HEK293 (cell line): ENCODE data around the gene LGALS1.

Experiments used
- CTCF ChIA-PET: fragments of 350-600 bp; formaldehyde crosslinking; extraction: SDS; loops from one replicate; lab custom pipeline; 2021; ENCODE audit warnings: antibody characterized with exemption; lab: Yijun Ruan, JAX
- POLR2A ChIA-PET: fragments of 300-600 bp; formaldehyde crosslinking; extraction: SDS; loops from one replicate; lab custom pipeline; 2020; ENCODE audit warnings: antibody characterized with exemption, inconsistent platforms; lab: Yijun Ruan, JAX
- H3K27ac ChIP-seq: fragments of 200-500 bp; sonication (Bioruptor generic); 2 replicates; pipeline ENCODE4 v1.5.1; 2014; ENCODE audit warnings: low read depth, low read length, control low read depth, inconsistent platforms; ENCODE audit errors: extremely low read depth
- H3K36me3 ChIP-seq, 2 experiments: fragments of 200-500 bp in 1 of 2; sonication (Bioruptor generic) in 1 of 2; 1 replicate in 1 of 2; 2 replicates in 1 of 2; pipeline ENCODE4 v1.5.1; 2014 to 2017; ENCODE audit warnings: inconsistent platforms in 2 of 2, low read length in 2 of 2; ENCODE audit not compliant: control insufficient read depth in 2 of 2, insufficient read depth in 1 of 2
- H3K4me1 ChIP-seq: fragments of 200-500 bp; sonication (Bioruptor generic); 2 replicates; pipeline ENCODE4 v1.5.1; 2014; ENCODE audit warnings: mild to moderate bottlenecking, low read length, inconsistent platforms; ENCODE audit not compliant: control insufficient read depth, insufficient read depth
- H3K4me3 ChIP-seq: 2 replicates; pipeline ENCODE4 v1.5.1; 2011; ENCODE audit warnings: low read depth, mild to moderate bottlenecking, control low read depth, low read length, moderate library complexity
- H3K9me3 ChIP-seq: fragments of 200-500 bp; sonication (Bioruptor generic); 2 replicates; pipeline ENCODE4 v1.5.1; 2014; ENCODE audit warnings: low read depth, low read length, inconsistent platforms; ENCODE audit not compliant: control insufficient read depth, insufficient read depth
- BCL11B ChIP-seq: fragments of 450-650 bp; formaldehyde crosslinking; IDR thresholded peaks from 2 replicates; pipeline ENCODE4 v1.5.1; 2016; ENCODE audit warnings: low read depth, missing biosample characterization, missing genetic modification characterization
- FEZF1 ChIP-seq: fragments of 450-650 bp; formaldehyde crosslinking; IDR thresholded peaks from 2 replicates; pipeline ENCODE4 v1.5.1; 2016; ENCODE audit warnings: missing biosample characterization, missing genetic modification characterization
- PRDM6 ChIP-seq: fragments of 450-650 bp; formaldehyde crosslinking; IDR thresholded peaks from 2 replicates; pipeline ENCODE4 v1.5.1; 2017; ENCODE audit warnings: missing biosample characterization, missing genetic modification characterization
- REPIN1 ChIP-seq: fragments of 450-650 bp; formaldehyde crosslinking; IDR thresholded peaks from 2 replicates; pipeline ENCODE4 v1.5.1; 2017; ENCODE audit warnings: missing biosample characterization, missing genetic modification characterization, low read depth
- SCRT2 ChIP-seq: fragments of 450-650 bp; formaldehyde crosslinking; IDR thresholded peaks from 2 replicates; pipeline ENCODE4 v1.5.1; 2016; ENCODE audit warnings: missing biosample characterization, missing genetic modification characterization
- ZBTB17 ChIP-seq: fragments of 450-650 bp; formaldehyde crosslinking; IDR thresholded peaks from 2 replicates; pipeline ENCODE4 v1.5.1; 2016; ENCODE audit warnings: missing biosample characterization, missing genetic modification characterization
- ZEB2 ChIP-seq: fragments of 450-650 bp; formaldehyde crosslinking; IDR thresholded peaks from 2 replicates; pipeline ENCODE4 v1.5.1; 2016; ENCODE audit warnings: missing biosample characterization, missing genetic modification characterization
- ZIC2 ChIP-seq: fragments of 450-650 bp; formaldehyde crosslinking; IDR thresholded peaks from 2 replicates; pipeline ENCODE4 v1.5.1; 2016; ENCODE audit warnings: missing biosample characterization, missing genetic modification characterization
- ZNF184 ChIP-seq: fragments of 450-650 bp; IDR thresholded peaks from 2 replicates; pipeline ENCODE4 v1.5.1; 2018; ENCODE audit warnings: missing biosample characterization, mild to moderate bottlenecking, missing genetic modification characterization
- ZNF324 ChIP-seq: fragments of 450-650 bp; formaldehyde crosslinking; IDR thresholded peaks from 2 replicates; pipeline ENCODE4 v1.5.1; 2016; ENCODE audit warnings: missing biosample characterization, missing genetic modification characterization
- ZNF341 ChIP-seq: fragments of 450-650 bp; formaldehyde crosslinking; IDR thresholded peaks from 2 replicates; pipeline ENCODE4; 2016; ENCODE audit warnings: low read depth, missing biosample characterization, missing genetic modification characterization
- ZNF354C ChIP-seq: fragments of 450-650 bp; formaldehyde crosslinking; IDR thresholded peaks from 2 replicates; pipeline ENCODE4 v1.5.1; 2016; ENCODE audit warnings: missing biosample characterization, missing genetic modification characterization, low read depth, borderline replicate concordance
- ZNF391 ChIP-seq: fragments of 450-650 bp; formaldehyde crosslinking; IDR thresholded peaks from 2 replicates; pipeline ENCODE4 v1.5.1; 2016; ENCODE audit warnings: low read depth, missing biosample characterization, missing genetic modification characterization, borderline replicate concordance
- ZNF501 ChIP-seq: fragments of 450-650 bp; formaldehyde crosslinking; IDR thresholded peaks from 2 replicates; pipeline ENCODE4 v1.5.1; 2016; ENCODE audit warnings: missing biosample characterization, missing genetic modification characterization
- ZNF548 ChIP-seq: fragments of 450-650 bp; formaldehyde crosslinking; IDR thresholded peaks from 2 replicates; pipeline ENCODE4 v1.5.1; 2016; ENCODE audit warnings: missing biosample characterization, missing genetic modification characterization
- ZNF600 ChIP-seq: fragments of 450-650 bp; formaldehyde crosslinking; IDR thresholded peaks from 2 replicates; pipeline ENCODE4 v1.5.1; 2016; ENCODE audit warnings: missing biosample characterization, missing genetic modification characterization
- TF ChIP-seq, protein P1 (sequence below): fragments of 450-650 bp; formaldehyde crosslinking; IDR thresholded peaks from 2 replicates; pipeline ENCODE4 v1.5.1; 2017; ENCODE audit warnings: missing biosample characterization, missing genetic modification characterization

The LGALS1 gene

DNA sequence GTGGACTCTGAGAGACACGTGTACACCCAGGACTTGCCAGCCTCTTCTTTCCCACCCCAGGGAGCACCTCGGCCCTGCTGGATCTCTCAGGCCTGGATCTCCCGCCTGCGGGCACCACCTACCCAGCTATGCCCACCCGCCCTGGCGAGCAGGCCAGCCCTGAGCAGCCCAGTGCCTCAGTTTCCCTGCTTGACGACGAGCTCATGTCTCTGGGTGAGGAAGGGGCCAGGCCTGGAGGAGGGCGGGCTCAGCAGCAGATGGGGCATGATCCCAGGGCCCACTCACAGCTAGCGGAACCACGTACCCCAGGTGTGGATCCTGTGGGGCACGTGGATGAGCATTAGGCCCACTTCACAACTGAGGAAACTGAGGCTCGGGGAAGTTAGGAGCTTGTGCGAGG is 49.7 kb upstream of the LGALS1 start (continued):
- TF ChIP-seq ZNF324 (tag by site-specific recombination), result no peak
- TF ChIP-seq, all 188 proteins: peak for 0

GRCh38 chr22:37626144-37626543 is 49.3 kb upstream of the LGALS1 start:
- POLR2A ChIA-PET, result interaction anchor here (1.4 to 1.9 kb wide), 2 partner anchors 12 to 32 kb away, joined by 4 to 5 read pairs; partner anchors contain the start of gene PDXP
- no peak overlapping the region for H3K27ac ChIP-seq
- TF ChIP-seq ZNF600 (tag by site-specific recombination) (peak; percentile 47; the same call in 1 of the 2 replicates), ZNF548 (tag by site-specific recombination) (no peak), ZIC2 (tag by site-specific recombination) (peak; percentile 90), ZNF184 (tag by site-specific recombination) (no peak), BCL11B (tag by site-specific recombination) (no peak), ZNF501 (tag by site-specific recombination) (no peak), ZBTB17 (tag by site-specific recombination) (0 out of 2 replicates have a peak, but pooled peaks have one; percentile 14), ZNF341 (tag by site-specific recombination) (no peak), REPIN1 (tag by site-specific recombination) (no peak), ZNF354C (tag by site-specific recombination) (no peak), ZNF391 (tag by site-specific recombination) (no peak), FEZF1 (tag by site-specific recombination) (no peak), SCRT2 (tag by site-specific recombination) (peak; percentile 59; the same call in 1 of the 2 replicates)
- TF ChIP-seq, protein P1, sequence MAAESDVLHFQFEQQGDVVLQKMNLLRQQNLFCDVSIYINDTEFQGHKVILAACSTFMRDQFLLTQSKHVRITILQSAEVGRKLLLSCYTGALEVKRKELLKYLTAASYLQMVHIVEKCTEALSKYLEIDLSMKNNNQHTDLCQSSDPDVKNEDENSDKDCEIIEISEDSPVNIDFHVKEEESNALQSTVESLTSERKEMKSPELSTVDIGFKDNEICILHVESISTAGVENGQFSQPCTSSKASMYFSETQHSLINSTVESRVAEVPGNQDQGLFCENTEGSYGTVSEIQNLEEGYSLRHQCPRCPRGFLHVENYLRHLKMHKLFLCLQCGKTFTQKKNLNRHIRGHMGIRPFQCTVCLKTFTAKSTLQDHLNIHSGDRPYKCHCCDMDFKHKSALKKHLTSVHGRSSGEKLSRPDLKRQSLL, result peak; percentile 73
- TF ChIP-seq, all 188 proteins: peak for 5
- Histone ChIP-seq H3K4me1 (no peaks in the 10 kb centered on the region), H3K4me3 (no peak overlapping the region), H3K9me3 (no peaks in the 10 kb centered on the region), H3K36me3 (peaks cover 12 to 86% of the 10 kb centered on the region in 2 experiments; a peak in 2 of 3 replicates)
- CTCF ChIA-PET, result interaction anchor here (0.7 to 10.4 kb wide), 7 partner anchors 8 to 237 kb away, joined by 3 to 107 read pairs (median 4); no protein-coding TSS in a partner anchor

DNA sequence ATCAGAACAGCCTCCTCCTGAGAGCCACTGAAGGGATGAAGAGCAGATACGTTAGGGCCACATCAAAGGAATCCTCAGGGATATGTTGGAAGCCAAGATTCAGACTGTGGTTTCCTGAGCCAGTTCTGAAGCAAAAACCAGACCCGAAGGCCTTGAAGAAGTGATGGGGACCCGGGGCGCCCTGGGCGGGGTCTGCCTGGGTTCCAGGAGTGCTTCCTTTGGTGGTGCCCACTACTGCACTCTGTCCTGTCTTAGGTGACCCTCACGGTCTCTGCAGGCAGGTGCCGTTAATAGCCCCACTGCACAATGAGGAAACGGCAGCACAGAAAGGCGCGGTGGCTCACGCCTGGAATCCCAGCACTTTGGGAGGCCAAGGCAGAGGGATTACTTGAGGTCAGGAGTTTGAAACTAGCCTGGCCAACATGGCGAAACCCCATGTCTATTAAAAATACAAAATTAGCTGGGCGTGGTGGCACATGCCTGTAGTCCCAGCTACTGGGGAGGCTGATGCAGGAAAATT is 48.8 kb upstream of the LGALS1 start:
- TF ChIP-seq ZIC2 (tag by site-specific recombination) (peak; percentile 2; the same call in 1 of the 2 replicates), ZEB2 (tag by site-specific recombination) (no peak), PRDM6 (tag by site-specific recombination) (no peak)
- Histone ChIP-seq H3K36me3 (peaks cover 12 to 86% of the 10 kb centered on the region in 2 experiments; a peak in 2 of 3 replicates), H3K4me1 (no peaks in the 10 kb centered on the region), H3K9me3 (no peaks in the 10 kb centered on the region), H3K27ac (no peak overlapping the region), H3K4me3 (no peak overlapping the region)
- POLR2A ChIA-PET, result interaction anchor here (1.3 to 2.6 kb wide), 4 partner anchors 11 to 32 kb away, joined by 4 to 8 read pairs (median 4); partner anchors contain the start of genes GGA1 and PDXP
- CTCF ChIA-PET, result interaction anchor here (0.7 to 10.4 kb wide), 4 partner anchors 9 to 23 kb away, joined by 3 to 107 read pairs (median 4); no protein-coding TSS in a partner anchor
